Coronary artery (tissue), 2 donors: ENCODE results near the gene SPRED2.

Experiments used
- DNase-seq: peaks from one replicate; pipeline ENCODE4 v3.0.0-alpha.2; 2017; ENCODE audit warnings: low spot score
- H3K27ac ChIP-seq, 2 donors: fragments of 200-600 bp; sonication (generic); one replicate each; pipeline ENCODE4 v1.5.1; 2016 to 2019
- H3K4me3 ChIP-seq: fragments of 200-600 bp; sonication (generic); 2 replicates; pipeline ENCODE4 v1.5.1; 2016; ENCODE audit warnings: mild to moderate bottlenecking, moderate library complexity
- CTCF ChIP-seq: fragments of 200-600 bp; sonication (generic); IDR thresholded peaks from one replicate; pipeline ENCODE4 v1.5.1; 2019; ENCODE audit warnings: antibody characterized with exemption

Gene SPRED2

GRCh38 chr2:65293376-65293775, 139.0 kb downstream of the SPRED2 start:
- TF ChIP-seq CTCF: no peak
- DNase-seq: no peak
- H3K4me3 ChIP-seq: no peak overlapping the region
- H3K27ac ChIP-seq: no peak overlapping the region

GRCh38 chr2:65292461-65293011, 139.9 kb downstream of the SPRED2 start:
- DNase-seq: no peak
- TF ChIP-seq CTCF: no peak
- no peak overlapping the region for H3K4me3 ChIP-seq
- H3K27ac ChIP-seq: no peak overlapping the region

GRCh38 chr2:65292106-65292400, 140.3 kb downstream of the SPRED2 start:
- H3K27ac ChIP-seq: no peak overlapping the region
- DNase-seq: no peak

GRCh38 chr2:65291216-65292105, 140.9 kb downstream of the SPRED2 start:
- no peak overlapping the region for H3K27ac ChIP-seq
- no peak for DNase-seq
- TF ChIP-seq CTCF: no peak
- H3K4me3 ChIP-seq: no peak overlapping the region

More at GRCh38 chr2:65292106-65292400, 140.3 kb downstream of the SPRED2 start:
- TF ChIP-seq CTCF: no peak
- H3K4me3 ChIP-seq: no peak overlapping the region

DNA sequence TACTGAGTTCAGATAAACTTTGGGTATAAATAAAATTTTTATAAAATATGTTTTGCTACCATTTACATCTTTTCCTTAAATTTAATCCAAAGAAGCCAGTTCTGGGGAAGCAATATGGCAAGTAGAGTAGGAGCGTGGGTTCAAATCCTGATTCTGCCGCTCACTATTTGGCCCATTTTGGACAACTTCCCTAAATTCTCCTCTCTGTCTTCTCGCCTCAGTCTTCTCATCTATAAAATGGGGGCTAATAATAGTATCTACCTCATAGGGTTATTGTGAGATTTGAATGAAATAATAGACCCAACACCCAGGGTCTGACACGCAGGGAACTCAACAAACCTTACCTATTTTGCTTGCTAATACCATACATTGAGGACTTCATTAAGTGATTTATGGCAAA, 145.0 kb downstream of the SPRED2 start:
- no peak for TF ChIP-seq CTCF
- Histone ChIP-seq H3K4me3 (no peak overlapping the region), H3K27ac (no peak overlapping the region)
- no peak for DNase-seq

DNA sequence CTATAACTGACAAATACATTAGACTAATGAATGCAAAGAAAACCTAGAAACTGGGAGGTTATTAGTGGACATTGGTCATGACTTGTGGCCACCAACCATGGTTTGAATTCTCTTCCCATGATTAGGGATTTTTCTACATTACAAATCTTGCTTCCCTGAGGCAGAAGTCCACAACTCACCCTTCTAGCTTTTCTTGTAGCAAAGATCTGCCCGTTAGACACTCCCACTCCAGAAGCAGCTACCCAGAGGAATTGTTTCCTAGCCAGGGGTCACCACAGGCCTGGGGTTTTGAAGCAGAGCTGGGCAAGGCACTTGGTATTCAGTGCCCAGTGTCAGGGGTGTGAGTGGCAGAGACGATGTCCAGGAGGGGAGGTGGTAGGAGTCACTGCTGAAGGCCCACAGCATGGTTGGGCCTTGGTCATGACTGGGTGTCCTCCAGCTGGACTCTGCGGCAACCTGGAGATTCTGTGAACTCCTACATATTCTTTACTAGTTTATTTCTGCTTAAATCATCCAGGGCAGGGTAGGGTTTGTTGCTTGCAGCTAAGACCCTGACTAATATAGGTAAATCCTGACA, 149.8 kb downstream of the SPRED2 start:
- Histone ChIP-seq H3K4me3 (no peak overlapping the region), H3K27ac (no peak overlapping the region)
- DNase-seq: no peak
- TF ChIP-seq CTCF: no peak
